Testis (tissue), 3 donors: ENCODE results near the gene LRRC49. TPM values are rescaled to one million over a fixed set of nuclear protein-coding genes. Genes with fewer than 3 reads are reported as not detected.

ENCODE experiments used
- DNase-seq: peaks from one replicate; pipeline ENCODE4 v3.0.0-alpha.2; 2019
- H3K27ac ChIP-seq, 2 donors: fragments of 200-600 bp; sonication (generic); one replicate each; pipeline ENCODE4 v1.5.1; 2019
- H3K27me3 ChIP-seq: fragments of 200-600 bp; sonication (generic); one replicate; pipeline ENCODE4 v1.5.1; 2019
- H3K36me3 ChIP-seq: fragments of 200-600 bp; sonication (generic); one replicate; pipeline ENCODE4 v1.5.1; 2017; ENCODE audit warnings: low read depth; ENCODE audit errors: missing control alignments
- H3K4me1 ChIP-seq: fragments of 200-600 bp; sonication (generic); one replicate; pipeline ENCODE4 v1.5.1; 2019
- H3K4me3 ChIP-seq, 2 donors: fragments of 200-600 bp; sonication (generic); one replicate each; pipeline ENCODE4 v1.5.1; 2017 to 2019
- H3K9me3 ChIP-seq: fragments of 200-600 bp; sonication (generic); one replicate; pipeline ENCODE4 v1.5.1; 2017
- CTCF ChIP-seq, 3 experiments: fragments of 450-650 bp in 2 of 3; fragments of 200-600 bp in 1 of 3; sonication (generic) in 1 of 3; IDR thresholded peaks; one replicate each; pipeline ENCODE4 v1.5.1; 2016 to 2019; ENCODE audit warnings: antibody characterized with exemption in 3 of 3, mild to moderate bottlenecking in 2 of 3, moderate library complexity in 1 of 3
- POLR2A ChIP-seq: fragments of 450-650 bp; IDR thresholded peaks from one replicate; pipeline ENCODE4 v1.6.1; 2017; ENCODE audit warnings: antibody characterized with exemption, mild to moderate bottlenecking, moderate library complexity
- WGBS, 2 donors: methylation state at CpG; one replicate each; pipeline ENCODE4 v1.1.5; 2018; 5-methylcytosine and 5-hydroxymethylcytosine counted together
- intact Hi-C: fragments of 100-400 bp; cut with DNase I; formaldehyde crosslinking; loops from one replicate; pipeline ENCODE4 v1.15.1; 2023; ENCODE audit warnings: low total_unique reads
- polyA plus RNA-seq: library from polyadenylated mRNA; stranded (reverse); fragments of 350-450 nt; fragmentation: Illumina TruSeq; extraction: RNeasy Lipid Tissue Mini Kit (QIAGEN cat#74804); gene quantifications from one replicate; pipeline ENCODE4 v1.2.3, GENCODE V29; 2014; ENCODE audit warnings: low read depth, low replicate concordance; ENCODE audit not compliant: insufficient read depth
- total RNA-seq, 2 donors: library from RNA; depleted of rRNA; stranded (reverse); fragments of >200 nt; gene quantifications; one replicate each; pipeline ENCODE4 v1.2.3, GENCODE V29; 2016

The LRRC49 gene
- total and polyA plus RNA-seq, 3 donors from 2014 or later = 19.9 to 35.4 (median 22.4) TPM

GRCh38 chr15:71080166-71080565 lies 187.5 kb downstream of the LRRC49 start:
- intact Hi-C loops = no loop called here
- 92 to 98% methylated on average over 7 of the region's 7 CpGs for WGBS, 2 donors
- H3K36me3 ChIP-seq = no peaks in the 10 kb centered on the region
- H3K27me3 ChIP-seq = no peaks in the 10 kb centered on the region
- H3K9me3 ChIP-seq = no peaks in the 10 kb centered on the region
- H3K27ac ChIP-seq = no peak overlapping the region
- H3K4me1 ChIP-seq = peaks cover 8% of the 10 kb centered on the region
- no peak for DNase-seq
- no peak overlapping the region for H3K4me3 ChIP-seq
- no peak for TF ChIP-seq CTCF (IDR thresholded peaks at IDR 0.05)
- TF ChIP-seq POLR2A = no peak

GRCh38 chr15:71080705-71081104 lies 188.1 kb downstream of the LRRC49 start:
- WGBS, 2 donors = 60 to 67% methylated on average over 1 of the region's 1 CpG
- Histone ChIP-seq H3K4me3 (no peak overlapping the region), H3K9me3 (no peaks in the 10 kb centered on the region), H3K27me3 (no peaks in the 10 kb centered on the region), H3K36me3 (no peaks in the 10 kb centered on the region), H3K4me1 (peaks cover 8% of the 10 kb centered on the region), H3K27ac (no peak overlapping the region)
- TF ChIP-seq CTCF (IDR thresholded peaks at IDR 0.05) (no peak), POLR2A (no peak)
- DNase-seq = no peak
- intact Hi-C loops = no loop called here

GRCh38 chr15:71082803-71083202 lies 190.2 kb downstream of the LRRC49 start:
- Histone ChIP-seq H3K27ac (peak overlapping the region; percentile 67 to 71), H3K27me3 (no peaks in the 10 kb centered on the region), H3K4me1 (peaks cover 8% of the 10 kb centered on the region), H3K9me3 (no peaks in the 10 kb centered on the region), H3K4me3 (no peak overlapping the region), H3K36me3 (no peaks in the 10 kb centered on the region)
- TF ChIP-seq POLR2A = no peak
- no peak for TF ChIP-seq CTCF (IDR thresholded peaks at IDR 0.05)
- WGBS, 2 donors = 29 to 47% methylated on average over 5 of the region's 5 CpGs
- intact Hi-C loops = no loop called here
- DNase-seq = peak; percentile 82

- intact Hi-C loops = no loop called here
- Histone ChIP-seq H3K27me3 (no peaks in the 10 kb centered on the region), H3K4me3 (no peak overlapping the region), H3K36me3 (no peaks in the 10 kb centered on the region), H3K27ac (peak overlapping the region; percentile 67 to 71), H3K4me1 (peaks cover 8% of the 10 kb centered on the region), H3K9me3 (no peaks in the 10 kb centered on the region)
- peak; percentile 44 for DNase-seq
- 34 to 55% methylated on average over 5 of the region's 5 CpGs for WGBS, 2 donors
- TF ChIP-seq CTCF (IDR thresholded peaks at IDR 0.05) (no peak), POLR2A (no peak)
Measured at GRCh38 chr15:71083349-71083748, 190.7 kb downstream of the LRRC49 start.

- Histone ChIP-seq H3K27ac (peak overlapping the region in 1 of 2 donors; percentile 67), H3K9me3 (no peaks in the 10 kb centered on the region), H3K36me3 (no peaks in the 10 kb centered on the region), H3K4me1 (peaks cover 8% of the 10 kb centered on the region), H3K4me3 (no peak overlapping the region), H3K27me3 (no peaks in the 10 kb centered on the region)
- 97 to 100% methylated on average over 2 of the region's 2 CpGs for WGBS, 2 donors
- intact Hi-C loops = no loop called here
- TF ChIP-seq POLR2A = no peak
- TF ChIP-seq CTCF (IDR thresholded peaks at IDR 0.05) = no peak
- DNase-seq = no peak
Measured at GRCh38 chr15:71084264-71084663, 191.6 kb downstream of the LRRC49 start.
